Frontal cortex (tissue), 4 donors: Measurements from ENCODE around the gene NDFIP2. TPM values are rescaled to one million over a fixed set of nuclear protein-coding genes. Genes with fewer than 3 reads are reported as not detected.
A peak's percentile ranks its signal among the peaks of the same experiment; 100 is the strongest.
"Not testable (repeated sequence)": the region's sequence is repeated elsewhere in the genome, so short reads cannot be mapped to it uniquely, and the experiment has no call there.

Experiments used
- DNase-seq, 2 donors: peaks; one replicate each; pipeline ENCODE4 v3.0.0; 2012; ENCODE audit warnings: low spot score in 2 of 2
- FAIRE-seq: peaks from 2 replicates; lab custom pipeline; 2012; peaks lifted over from hg19 to GRCh38; lab: Jason Lieb, UNC
- total RNA-seq: library from RNA; depleted of rRNA; stranded (reverse); fragments of >200 nt; gene quantifications from one replicate; pipeline ENCODE4 v1.2.3, GENCODE V29; 2014
- donor health status: control.
- donor health status: control.
- donor health status: control.

Gene NDFIP2
- total RNA-seq, 1 donor from 2014 or later: 61.1 TPM

DNA sequence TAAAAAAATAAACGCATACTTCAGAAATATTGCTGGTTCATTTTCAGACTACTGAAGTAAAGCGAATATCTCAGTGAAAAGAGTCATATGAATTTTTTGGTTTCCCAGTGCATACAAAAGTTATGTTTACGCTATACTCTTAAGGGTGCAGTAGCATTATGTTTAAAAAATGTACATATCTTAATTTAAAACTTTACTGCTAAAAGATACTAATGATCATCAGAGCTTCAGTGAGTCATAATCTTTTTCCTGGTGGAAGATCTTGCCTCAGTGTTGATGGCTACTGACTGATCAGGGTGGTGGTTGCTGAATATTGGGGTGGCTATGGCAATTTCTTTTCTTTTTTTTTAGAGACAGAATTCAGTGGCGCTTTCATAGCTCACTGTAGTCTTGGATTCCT is 48.9 kb downstream of the NDFIP2 start:
- DNase-seq (no peak), FAIRE-seq (no peak)

DNA sequence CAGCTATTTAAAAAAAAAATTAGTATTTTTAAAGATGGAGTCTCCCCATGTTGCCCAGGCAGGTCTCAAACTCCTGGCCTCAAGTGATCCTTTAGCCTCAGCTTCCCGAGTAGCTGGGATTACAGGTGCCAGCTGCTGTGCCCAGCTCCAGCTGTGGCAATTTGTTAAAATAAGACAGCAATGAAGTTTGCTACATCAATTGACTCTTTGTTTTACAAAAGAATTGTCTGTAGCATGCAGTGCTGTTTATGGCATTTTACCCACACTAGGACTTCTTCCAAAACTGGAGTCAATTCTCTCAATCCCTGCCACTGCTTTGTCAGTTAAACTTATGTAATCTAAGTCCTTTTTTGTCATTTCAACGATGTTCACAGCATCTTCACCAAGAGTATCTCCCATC is 49.3 kb downstream of the NDFIP2 start:
- no peak for FAIRE-seq

GRCh38 chr13:79531542-79532254 is 50.7 kb downstream of the NDFIP2 start:
- FAIRE-seq (no peak), DNase-seq (no peak)

More for the DNA sequence above, 49.3 kb downstream of the NDFIP2 start:
- no peak for DNase-seq

DNA sequence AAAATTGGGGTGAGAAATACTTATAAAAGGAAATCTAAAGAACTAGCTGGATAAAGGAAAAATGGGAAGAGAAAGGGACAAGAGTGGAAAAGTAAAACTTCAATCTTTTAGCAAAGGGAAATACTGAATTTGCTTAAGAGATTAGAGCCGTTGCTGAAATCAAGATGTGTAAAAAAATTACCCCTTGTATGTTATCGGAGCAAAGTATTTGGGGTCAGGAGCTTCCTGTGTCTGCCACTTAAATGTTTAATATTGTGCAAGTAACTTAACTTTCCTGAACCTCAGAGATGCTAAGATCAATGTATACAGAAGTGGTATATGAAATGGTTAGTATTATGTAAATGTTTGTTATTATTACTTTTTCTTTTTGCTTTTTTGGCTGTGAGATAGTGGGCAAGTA is 51.6 kb downstream of the NDFIP2 start:
- FAIRE-seq (no peak), DNase-seq (no peak)

DNA sequence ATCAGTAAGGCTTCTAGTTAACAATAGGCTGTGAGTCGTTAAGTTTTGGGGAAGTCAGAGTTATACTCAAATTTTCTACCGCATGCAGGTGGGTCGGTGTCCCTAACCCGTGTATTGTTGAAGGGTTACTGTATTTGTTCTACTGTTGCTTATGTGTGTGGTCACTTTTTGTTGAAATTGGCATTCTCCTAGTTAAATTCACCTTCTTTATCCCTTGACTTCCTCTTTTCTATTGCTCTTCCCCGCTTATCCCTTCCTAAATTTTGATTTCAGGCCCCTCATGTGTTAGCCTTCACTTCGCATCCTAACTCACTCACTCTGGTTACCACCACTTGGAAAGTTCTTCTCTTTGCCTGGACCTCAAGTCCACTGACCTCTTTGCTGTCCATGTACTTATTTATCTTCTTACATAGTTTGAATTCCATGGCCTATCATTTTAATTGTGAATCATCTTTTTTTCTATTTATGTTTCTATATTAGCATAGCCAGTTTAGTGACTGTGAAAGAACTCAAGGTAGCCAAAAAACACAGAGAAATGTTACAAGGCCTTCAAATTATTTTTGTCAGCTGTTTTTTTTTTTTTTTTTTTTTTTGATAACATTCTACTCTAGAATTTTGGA is 52.9 kb downstream of the NDFIP2 start:
- FAIRE-seq (no peak), DNase-seq (no peak)

DNA sequence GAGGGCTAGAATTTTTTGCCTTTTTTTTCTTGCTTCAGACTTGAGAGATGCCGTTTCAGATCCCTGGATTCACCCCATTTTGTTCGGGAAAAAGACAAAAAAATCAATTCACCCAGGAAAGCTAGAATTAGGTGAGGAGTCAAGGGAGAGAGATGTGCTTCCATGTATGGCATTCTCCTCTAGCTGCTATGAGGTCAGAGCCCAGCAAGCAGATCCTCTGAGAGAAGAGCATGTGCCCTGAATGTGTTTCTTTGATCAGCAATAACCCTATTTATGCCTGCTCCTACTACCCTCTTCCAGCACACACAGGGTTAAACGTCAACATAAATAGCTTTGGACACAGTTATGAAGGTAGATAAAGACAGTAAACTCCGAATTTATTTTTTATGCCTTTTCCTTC is 53.6 kb downstream of the NDFIP2 start:
- no peak for DNase-seq
- no peak for FAIRE-seq

- no peak for FAIRE-seq
- DNase-seq: no peak
These were observed 57.8 kb downstream of the NDFIP2 start for GRCh38 chr13:79538757-79539156.

GRCh38 chr13:79540504-79540903 is 59.5 kb downstream of the NDFIP2 start:
- DNase-seq (no peak), FAIRE-seq (no peak)

DNA sequence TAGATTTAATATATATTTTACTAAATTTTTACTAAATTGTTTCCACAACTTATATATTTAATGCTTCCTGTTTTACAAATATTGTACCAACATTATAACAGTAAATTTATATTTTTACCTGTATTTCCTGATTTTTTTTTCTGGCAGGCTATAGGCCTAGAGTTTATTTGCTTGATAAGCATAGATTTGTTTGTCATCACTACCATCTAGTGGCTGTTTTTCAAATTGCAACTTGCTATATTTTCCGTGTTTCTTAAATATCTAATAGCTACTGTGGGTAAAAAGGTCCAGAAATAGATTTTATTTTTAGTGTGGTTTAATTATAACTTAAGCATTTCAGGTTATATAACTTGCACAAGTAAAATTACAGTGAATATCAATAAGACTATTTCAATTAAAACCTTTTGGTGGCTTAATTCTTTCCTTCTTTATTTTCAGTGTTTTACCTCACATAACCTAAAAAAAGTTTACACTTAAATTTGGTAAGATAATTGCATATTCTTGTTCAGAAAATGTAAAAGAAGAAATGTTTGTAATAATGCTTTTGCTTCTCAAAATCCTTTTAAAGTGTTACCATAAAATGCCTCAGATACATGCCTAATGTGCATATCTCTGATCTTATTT is 60.6 kb downstream of the NDFIP2 start:
- FAIRE-seq (peak; percentile 99), DNase-seq (peak in 1 of 2 donors; percentile 6)

GRCh38 chr13:79543883-79544282 is 62.9 kb downstream of the NDFIP2 start:
- no peak for DNase-seq
- FAIRE-seq: no peak

DNA sequence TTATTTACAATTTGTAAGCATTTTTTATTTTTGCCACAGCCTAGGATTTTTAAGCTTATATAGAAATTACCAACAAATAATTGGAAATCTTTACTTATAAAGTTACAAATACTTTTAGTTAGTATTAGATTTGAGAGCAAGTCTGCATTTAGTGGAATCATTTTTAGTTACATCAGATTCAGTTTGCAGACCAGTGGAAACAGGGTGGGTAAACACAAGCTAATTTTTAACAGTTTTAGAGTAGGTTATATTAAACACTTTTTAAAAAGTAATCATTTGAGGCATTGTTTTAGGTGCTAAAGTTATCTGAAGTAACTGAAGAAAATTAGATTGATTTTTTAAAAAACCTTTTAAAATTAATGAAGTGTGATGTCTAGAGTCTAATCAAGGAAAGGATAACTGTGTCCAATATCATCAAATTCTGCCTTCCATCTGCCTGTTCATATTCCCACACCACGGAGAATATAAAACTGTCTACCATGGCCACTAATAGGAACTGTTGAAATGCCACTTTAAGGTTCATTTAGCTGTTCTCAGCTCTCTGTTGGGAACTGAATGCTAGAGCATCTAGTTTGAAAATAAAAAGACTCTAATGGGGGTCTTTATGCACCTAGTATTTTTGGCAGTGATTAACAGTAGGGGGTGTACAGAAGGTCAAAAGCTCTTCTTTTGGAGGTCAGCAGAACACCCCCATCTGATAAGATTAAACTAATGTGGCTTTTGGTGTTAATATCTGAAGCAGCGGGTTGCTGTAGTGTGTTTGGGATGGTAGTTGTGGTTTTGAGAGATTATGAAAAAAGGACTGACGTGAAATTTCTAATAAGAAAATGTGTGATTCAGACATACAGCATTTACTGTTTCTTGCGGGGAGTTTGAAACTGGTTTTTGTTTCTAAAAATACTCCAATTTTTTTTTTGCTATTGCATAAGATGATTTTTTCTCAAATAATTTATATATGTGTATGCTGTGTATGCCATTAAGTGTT is 66.5 kb downstream of the NDFIP2 start:
- FAIRE-seq (no peak), DNase-seq (no peak)

DNA sequence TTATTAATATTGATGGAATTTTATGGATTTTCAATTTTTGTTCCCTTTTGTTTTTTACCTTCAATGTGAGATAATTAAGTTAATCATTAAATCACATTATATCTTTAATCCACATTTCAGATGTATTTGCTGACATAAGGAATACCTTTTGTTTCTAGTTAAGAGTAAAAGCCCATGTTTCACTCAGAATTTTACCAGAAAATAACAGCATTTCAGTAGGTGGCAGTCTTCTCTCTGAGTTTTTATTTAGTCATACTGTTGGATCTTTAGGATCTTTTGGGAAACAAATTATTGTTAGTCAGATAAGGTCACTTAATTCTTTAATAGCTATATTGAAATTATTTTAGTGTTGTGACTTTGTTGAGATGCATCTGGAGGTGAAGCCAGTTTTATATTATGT is 67.9 kb downstream of the NDFIP2 start:
- FAIRE-seq (peak; percentile 82), DNase-seq (no peak)

DNA sequence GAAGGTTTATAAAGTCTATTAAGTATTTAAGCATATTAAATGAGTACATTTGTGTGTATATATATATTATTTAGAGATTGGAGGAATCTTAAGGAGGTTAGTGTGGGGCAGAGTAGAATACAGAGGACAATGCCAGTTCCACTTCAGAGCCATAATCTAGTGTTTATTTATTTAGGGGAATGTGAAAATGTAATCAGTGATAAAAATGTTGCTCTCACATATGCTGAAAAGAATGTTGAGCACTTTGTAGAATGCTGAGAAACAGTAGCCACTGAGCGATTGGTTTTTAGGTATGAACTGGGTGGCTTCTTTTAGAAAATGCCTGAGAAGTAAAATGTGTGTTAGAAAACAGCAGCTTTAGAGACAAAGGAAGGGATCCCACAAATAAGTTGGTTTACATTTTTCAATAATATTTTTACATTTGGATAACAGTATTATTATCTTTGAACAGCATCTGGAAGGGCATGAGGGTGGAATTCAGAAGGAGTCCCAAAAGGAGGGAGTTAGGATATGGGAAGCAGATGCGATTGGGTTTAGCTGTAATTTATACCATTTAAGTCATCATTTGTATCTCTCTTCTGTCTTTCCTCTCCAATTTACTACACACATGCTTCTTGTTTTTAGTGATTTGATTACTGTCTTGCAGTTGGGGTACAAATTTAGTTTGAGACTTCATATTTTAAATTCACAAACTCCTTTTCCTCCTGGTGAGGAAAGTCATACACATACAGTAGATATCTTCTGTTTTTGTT is 68.6 kb downstream of the NDFIP2 start:
- DNase-seq: no peak

GRCh38 chr13:79557666-79558065 is 76.7 kb downstream of the NDFIP2 start:
- DNase-seq (no peak), FAIRE-seq (no peak)

More for the DNA sequence above, 68.6 kb downstream of the NDFIP2 start:
- no peak for FAIRE-seq

GRCh38 chr13:79560954-79561353 is 80.0 kb downstream of the NDFIP2 start:
- no peak for DNase-seq

GRCh38 chr13:79562557-79562956 is 81.6 kb downstream of the NDFIP2 start:
- FAIRE-seq (no peak), DNase-seq (no peak)

More at GRCh38 chr13:79560954-79561353, 80.0 kb downstream of the NDFIP2 start:
- FAIRE-seq: no peak

DNA sequence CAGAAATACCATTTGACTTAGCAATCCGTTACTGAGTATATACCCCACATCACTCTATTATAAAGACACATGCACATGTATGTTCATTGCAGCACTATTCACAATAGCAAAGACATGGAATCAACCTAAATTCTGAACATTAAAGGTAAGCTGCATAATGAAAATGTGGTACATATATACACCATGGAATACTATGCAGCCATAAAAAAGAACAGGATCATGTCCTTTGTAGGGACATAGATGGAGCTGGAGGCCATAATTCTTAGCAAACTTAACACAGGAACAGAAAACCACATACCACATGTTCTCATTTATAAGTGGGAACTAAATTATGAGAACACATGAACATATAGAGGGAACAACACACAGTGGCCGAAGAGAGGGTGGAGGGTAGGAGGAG is 85.2 kb downstream of the NDFIP2 start:
- no peak for FAIRE-seq
- DNase-seq: no peak

GRCh38 chr13:79571147-79571546 is 90.2 kb downstream of the NDFIP2 start:
- DNase-seq (no peak), FAIRE-seq (no peak)

DNA sequence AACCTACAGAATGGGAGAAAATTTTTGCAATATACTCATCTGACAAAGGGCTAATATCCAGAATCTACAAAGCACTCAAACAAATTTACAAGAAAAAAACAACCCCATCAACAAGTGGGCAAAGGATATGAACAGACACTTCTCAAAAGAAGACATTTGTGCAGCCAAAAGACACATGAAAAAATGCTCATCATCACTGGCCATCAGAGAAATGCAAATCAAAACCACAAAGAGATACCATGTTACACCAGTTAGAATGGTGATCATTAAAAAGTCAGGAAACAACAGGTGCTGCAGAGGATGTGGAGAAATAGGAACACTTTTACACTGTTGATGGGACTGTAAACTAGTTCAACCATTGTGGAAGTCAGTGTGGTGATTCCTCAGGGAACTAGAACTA is 92.9 kb downstream of the NDFIP2 start:
- not testable (repeated sequence) for FAIRE-seq, DNase-seq
